Measurements from ENCODE around the gene WT1.

DNA sequence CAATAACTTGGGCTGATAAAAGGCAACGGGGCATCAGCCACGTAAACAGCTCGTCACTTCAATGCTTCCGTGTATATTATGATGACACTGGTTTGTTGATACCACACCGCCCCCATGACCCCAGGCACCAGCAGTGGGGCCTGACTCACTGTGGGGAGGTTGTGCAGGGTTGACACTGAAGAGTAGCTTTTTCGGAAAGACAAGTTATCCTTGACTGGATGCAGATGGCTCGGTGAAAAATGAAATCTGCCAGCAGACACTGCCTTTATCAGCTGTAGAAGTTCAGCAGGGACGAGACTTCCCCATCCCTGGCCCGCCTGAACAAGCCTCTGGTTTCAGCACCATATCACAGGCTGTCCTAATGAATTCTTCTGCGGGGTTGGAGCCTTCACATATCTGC, 55.6 kb downstream of the WT1 start:
- TF ChIP-seq, protein P1, sequence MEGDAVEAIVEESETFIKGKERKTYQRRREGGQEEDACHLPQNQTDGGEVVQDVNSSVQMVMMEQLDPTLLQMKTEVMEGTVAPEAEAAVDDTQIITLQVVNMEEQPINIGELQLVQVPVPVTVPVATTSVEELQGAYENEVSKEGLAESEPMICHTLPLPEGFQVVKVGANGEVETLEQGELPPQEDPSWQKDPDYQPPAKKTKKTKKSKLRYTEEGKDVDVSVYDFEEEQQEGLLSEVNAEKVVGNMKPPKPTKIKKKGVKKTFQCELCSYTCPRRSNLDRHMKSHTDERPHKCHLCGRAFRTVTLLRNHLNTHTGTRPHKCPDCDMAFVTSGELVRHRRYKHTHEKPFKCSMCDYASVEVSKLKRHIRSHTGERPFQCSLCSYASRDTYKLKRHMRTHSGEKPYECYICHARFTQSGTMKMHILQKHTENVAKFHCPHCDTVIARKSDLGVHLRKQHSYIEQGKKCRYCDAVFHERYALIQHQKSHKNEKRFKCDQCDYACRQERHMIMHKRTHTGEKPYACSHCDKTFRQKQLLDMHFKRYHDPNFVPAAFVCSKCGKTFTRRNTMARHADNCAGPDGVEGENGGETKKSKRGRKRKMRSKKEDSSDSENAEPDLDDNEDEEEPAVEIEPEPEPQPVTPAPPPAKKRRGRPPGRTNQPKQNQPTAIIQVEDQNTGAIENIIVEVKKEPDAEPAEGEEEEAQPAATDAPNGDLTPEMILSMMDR (IDR thresholded peaks at IDR 0.05; ENCODE audit: low read length) = no peak
- TF ChIP-seq EZH2 (IDR thresholded peaks at IDR 0.05; ENCODE audit: borderline replicate concordance, low read length) = no peak
